Keratinocyte (primary cell): ENCODE results near the gene ITPR1. TPM values are rescaled to one million over a fixed set of nuclear protein-coding genes. Genes with fewer than 3 reads are reported as not detected.

Experiments
- DNase-seq: peaks from one replicate; pipeline ENCODE4 v3.0.0-alpha.2; 2011; ENCODE audit warnings: low read depth, missing footprints, low spot score
- FAIRE-seq: peaks from 2 replicates; lab custom pipeline; 2011; peaks lifted over from hg19 to GRCh38; lab: Jason Lieb, UNC
- H2AFZ ChIP-seq: 2 replicates; pipeline ENCODE4 v1.6.0; 2012; ENCODE audit warnings: low read length, control low read depth, inconsistent platforms; ENCODE audit not compliant: control insufficient read depth
- H3K27ac ChIP-seq: 2 replicates; pipeline ENCODE4 v1.5.1; 2011; ENCODE audit warnings: low read length; ENCODE audit not compliant: control insufficient read depth, insufficient read depth
- H3K27me3 ChIP-seq: 3 replicates; pipeline ENCODE4 v1.6.0; 2011; ENCODE audit warnings: low read length; ENCODE audit not compliant: control insufficient read depth, insufficient read depth; ENCODE audit errors: extremely low read depth
- H3K36me3 ChIP-seq, 2 experiments: 2 replicates in 1 of 2; 3 replicates in 1 of 2; pipeline ENCODE4 v1.5.1; 2011; ENCODE audit warnings: low read length in 2 of 2, mild to moderate bottlenecking in 1 of 2; ENCODE audit not compliant: control insufficient read depth in 2 of 2, insufficient read depth in 2 of 2; ENCODE audit errors: extremely low read depth in 1 of 2
- H3K4me1 ChIP-seq: 3 replicates; pipeline ENCODE4 v1.5.1; 2011; ENCODE audit warnings: low read length; ENCODE audit not compliant: control insufficient read depth, insufficient read depth; ENCODE audit errors: extremely low read depth
- H3K4me2 ChIP-seq: 3 replicates; pipeline ENCODE4 v1.6.0; 2011; ENCODE audit warnings: low read depth, low read length; ENCODE audit not compliant: control insufficient read depth, insufficient read depth; ENCODE audit errors: extremely low read depth
- H3K4me3 ChIP-seq, 3 experiments: fragments of 200-600 bp in 1 of 3; sonication (generic) in 1 of 3; 2 replicates in 2 of 3; 3 replicates in 1 of 3; pipeline ENCODE4 v1.5.1; 2011 to 2016; ENCODE audit warnings: low read length in 3 of 3, mild to moderate bottlenecking in 3 of 3, control low read depth in 2 of 3, inconsistent platforms in 1 of 3, low read depth in 1 of 3, mixed read lengths in 1 of 3, mixed run types in 1 of 3, moderate library complexity in 1 of 3; ENCODE audit not compliant: control insufficient read depth in 2 of 3, insufficient read depth in 2 of 3; ENCODE audit errors: extremely low read depth in 1 of 3
- H3K79me2 ChIP-seq: 2 replicates; pipeline ENCODE4 v1.6.0; 2012; ENCODE audit warnings: low read length; ENCODE audit not compliant: control insufficient read depth, insufficient read depth
- H3K9ac ChIP-seq: 3 replicates; pipeline ENCODE4 v1.6.0; 2011; ENCODE audit warnings: low read length; ENCODE audit not compliant: control insufficient read depth, insufficient read depth; ENCODE audit errors: extremely low read depth
- H3K9me1 ChIP-seq: 3 replicates; pipeline ENCODE4 v1.6.0; 2011; ENCODE audit warnings: low read length; ENCODE audit not compliant: control insufficient read depth, insufficient read depth; ENCODE audit errors: extremely low read depth
- H3K9me3 ChIP-seq: 2 replicates; pipeline ENCODE4 v1.5.1; 2012; ENCODE audit warnings: low read depth, low read length; ENCODE audit not compliant: control insufficient read depth
- H4K20me1 ChIP-seq: 3 replicates; pipeline ENCODE4 v1.6.0; 2011; ENCODE audit warnings: low read length; ENCODE audit not compliant: control insufficient read depth, insufficient read depth; ENCODE audit errors: extremely low read depth
- CTCF ChIP-seq, 3 experiments: IDR thresholded peaks in 1 of 3; conservative IDR thresholded peaks in 1 of 3; optimal IDR thresholded peaks in 1 of 3; 2 replicates in 2 of 3; 3 replicates in 1 of 3; pipeline versions ENCODE3 to v1.5.1; 2011; ENCODE audit warnings: low read length in 3 of 3, mild to moderate bottlenecking in 3 of 3, moderate library complexity in 2 of 3, control low read depth in 1 of 3, inconsistent platforms in 1 of 3; ENCODE audit not compliant: insufficient read depth in 2 of 3; ENCODE audit errors: extremely low read depth in 1 of 3
- EZH2 ChIP-seq: IDR thresholded peaks from one replicate; pipeline ENCODE4 v1.6.1; 2012; ENCODE audit warnings: inconsistent platforms, mild to moderate bottlenecking, low read length, moderate library complexity
- dilution Hi-C: fragments of 300-500 bp; cut with MboI; formaldehyde crosslinking; loops from one replicate; pipeline ENCODE4 v1.7.0; 2020; ENCODE audit warnings: low sequenced_read_pairs; ENCODE audit not compliant: extremely low pct_ligation_motif_present
- polyA plus RNA-seq, 5 experiments: library from polyadenylated mRNA; depleted of rRNA in 3 of 5; stranded (reverse) in 3 of 5; stranded (forward) in 1 of 5; unstranded in 1 of 5; fragments of >200 nt; gene quantifications; 1 replicate in 1 of 5; 2 replicates in 3 of 5; 3 replicates in 1 of 5; pipeline versions ENCODE4 v1.2.1 to v1.2.3, GENCODE V29; 2011 to 2012; ENCODE audit warnings: missing spikeins in 2 of 5, low read depth in 1 of 5, low replicate concordance in 1 of 5

Gene ITPR1
- polyA plus RNA-seq, 1 donor (not counting 4 experiments of a cell fraction or from before 2014, with no cell fraction given): 3.5 TPM

- H3K9ac ChIP-seq: no peak overlapping the region
- H4K20me1 ChIP-seq: no peaks in the 10 kb centered on the region
- peaks cover 3% of the 10 kb centered on the region for H3K9me1 ChIP-seq
- no peak overlapping the region for H2AFZ ChIP-seq
- dilution Hi-C loops: no loop called here
- no peak overlapping the region for H3K4me3 ChIP-seq
- H3K9me3 ChIP-seq: peaks cover 2% of the 10 kb centered on the region
- no peak overlapping the region for H3K27ac ChIP-seq
- no peaks in the 10 kb centered on the region for H3K36me3 ChIP-seq
- peaks cover 27% of the 10 kb centered on the region for H3K4me1 ChIP-seq
- H3K79me2 ChIP-seq: no peaks in the 10 kb centered on the region
- no peak for TF ChIP-seq EZH2
- TF ChIP-seq CTCF (optimal IDR thresholded peaks at IDR 0.05 in 1 of 3, IDR thresholded peaks at IDR 0.05 in 1 of 3, conservative IDR thresholded peaks at IDR 0.05 in 1 of 3; ENCODE audit: extremely low read depth in 1 of 3, insufficient read depth in 2 of 3, low read length in 3 of 3): no peak
- no peaks in the 10 kb centered on the region for H3K27me3 ChIP-seq
- no peak overlapping the region for H3K4me2 ChIP-seq
- DNase-seq (no peak), FAIRE-seq (no peak)
Measured at GRCh38 chr3:4821975-4822374, 328.8 kb downstream of the ITPR1 start.

GRCh38 chr3:4822568-4822967 is 329.4 kb downstream of the ITPR1 start:
- TF ChIP-seq CTCF (optimal IDR thresholded peaks at IDR 0.05 in 1 of 3, IDR thresholded peaks at IDR 0.05 in 1 of 3, conservative IDR thresholded peaks at IDR 0.05 in 1 of 3; ENCODE audit: extremely low read depth in 1 of 3, insufficient read depth in 2 of 3, low read length in 3 of 3) (no peak), EZH2 (no peak)
- H3K4me1 ChIP-seq: peaks cover 27% of the 10 kb centered on the region
- FAIRE-seq: no peak

More at GRCh38 chr3:4822568-4822967, 329.4 kb downstream of the ITPR1 start:
- Histone ChIP-seq H3K27me3 (no peaks in the 10 kb centered on the region), H2AFZ (no peak overlapping the region), H3K4me3 (no peak overlapping the region), H3K9ac (no peak overlapping the region), H3K27ac (no peak overlapping the region), H3K79me2 (no peaks in the 10 kb centered on the region), H3K9me1 (peaks cover 3% of the 10 kb centered on the region), H3K9me3 (no peaks in the 10 kb centered on the region), H3K4me2 (no peak overlapping the region), H3K36me3 (no peaks in the 10 kb centered on the region), H4K20me1 (no peaks in the 10 kb centered on the region)
- DNase-seq: no peak
- dilution Hi-C loops: no loop called here
